ENCODE measurements around the gene HCK. TPM values are rescaled to one million over a fixed set of nuclear protein-coding genes. Genes with fewer than 3 reads are reported as not detected.

The HCK gene
- total RNA-seq, 2 donors from 2014 or later = 12.7 to 26.9 TPM

GRCh38 chr20:32052778-32053362 is 828 bp downstream of the HCK start:
- intact Hi-C loops (cut with DNase I) = no loop called here
- peak; percentile 94 for DNase-seq (ENCODE audit: low spot score)

GRCh38 chr20:32053648-32054047 is 1.6 kb downstream of the HCK start:
- no peak for DNase-seq (ENCODE audit: low spot score)
- intact Hi-C loops (cut with DNase I) = no loop called here

GRCh38 chr20:32056708-32057483 is 4.9 kb downstream of the HCK start:
- DNase-seq (ENCODE audit: low spot score) = no peak
- intact Hi-C loops (cut with DNase I) = no loop called here

GRCh38 chr20:32057656-32058184 is 5.7 kb downstream of the HCK start:
- no peak for DNase-seq (ENCODE audit: low spot score)
- intact Hi-C loops (cut with DNase I) = no loop called here

- no peak for DNase-seq (ENCODE audit: low spot score)
- intact Hi-C loops (cut with DNase I) = no loop called here
Measured at GRCh38 chr20:32059189-32059588, 7.1 kb downstream of the HCK start.

GRCh38 chr20:32062776-32063170 is 10.7 kb downstream of the HCK start:
- DNase-seq (ENCODE audit: low spot score) = peak; percentile 88
- intact Hi-C loops (cut with DNase I) = no loop called here

- no peak for DNase-seq (ENCODE audit: low spot score)
- intact Hi-C loops (cut with DNase I) = no loop called here
Measured at GRCh38 chr20:32063695-32064094, 11.7 kb downstream of the HCK start.

GRCh38 chr20:32064667-32065066 is 12.6 kb downstream of the HCK start:
- no peak for DNase-seq (ENCODE audit: low spot score)
- intact Hi-C loops (cut with DNase I) = no loop called here

- intact Hi-C loops (cut with DNase I) = no loop called here
- DNase-seq (ENCODE audit: low spot score) = no peak
Measured at GRCh38 chr20:32067234-32067821, 15.3 kb downstream of the HCK start.

GRCh38 chr20:32068174-32068573 is 16.1 kb downstream of the HCK start:
- no peak for DNase-seq (ENCODE audit: low spot score)
- intact Hi-C loops (cut with DNase I) = no loop called here

GRCh38 chr20:32069711-32070110 is 17.7 kb downstream of the HCK start:
- no peak for DNase-seq (ENCODE audit: low spot score)
- intact Hi-C loops (cut with DNase I) = no loop called here

- intact Hi-C loops (cut with DNase I) = no loop called here
- DNase-seq (ENCODE audit: low spot score) = no peak
Measured at GRCh38 chr20:32070282-32070681, 18.2 kb downstream of the HCK start.

GRCh38 chr20:32070690-32071213 is 18.7 kb downstream of the HCK start:
- no peak for DNase-seq (ENCODE audit: low spot score)
- intact Hi-C loops (cut with DNase I) = no loop called here

GRCh38 chr20:32071395-32072167 is 19.5 kb downstream of the HCK start:
- DNase-seq (ENCODE audit: low spot score) = no peak
- intact Hi-C loops (cut with DNase I) = no loop called here

- DNase-seq (ENCODE audit: low spot score) = no peak
- intact Hi-C loops (cut with DNase I) = no loop called here
Measured at GRCh38 chr20:32072168-32072750, 20.2 kb downstream of the HCK start.

GRCh38 chr20:32075534-32075933 is 23.5 kb downstream of the HCK start:
- intact Hi-C loops (cut with DNase I) = no loop called here
- DNase-seq (ENCODE audit: low spot score) = no peak

GRCh38 chr20:32077190-32077589 is 25.1 kb downstream of the HCK start:
- intact Hi-C loops (cut with DNase I) = no loop called here

GRCh38 chr20:32078322-32078721 is 26.3 kb downstream of the HCK start:
- intact Hi-C loops (cut with DNase I) = no loop called here
- DNase-seq (ENCODE audit: low spot score) = no peak

More at GRCh38 chr20:32077190-32077589, 25.1 kb downstream of the HCK start:
- DNase-seq (ENCODE audit: low spot score) = no peak

- intact Hi-C loops (cut with DNase I) = no loop called here
- no peak for DNase-seq (ENCODE audit: low spot score)
Measured at GRCh38 chr20:32078791-32079190, 26.7 kb downstream of the HCK start.

All from posterior vena cava (tissue), 2 donors.